HG03060 (cell line): ENCODE measurements around the gene SMARCA5.
"Not testable (repeated sequence)": the region's sequence is repeated elsewhere in the genome, so short reads cannot be mapped to it uniquely, and the experiment has no call there.

Source experiments
- ATAC-seq: cut with Tn5 transposase; IDR thresholded peaks from one replicate; pipeline ENCODE4 v1.9.1; 2021; ENCODE audit warnings: low read depth, moderate number of reproducible peaks; ENCODE audit not compliant: unreplicated experiment

SMARCA5 gene, protein sequence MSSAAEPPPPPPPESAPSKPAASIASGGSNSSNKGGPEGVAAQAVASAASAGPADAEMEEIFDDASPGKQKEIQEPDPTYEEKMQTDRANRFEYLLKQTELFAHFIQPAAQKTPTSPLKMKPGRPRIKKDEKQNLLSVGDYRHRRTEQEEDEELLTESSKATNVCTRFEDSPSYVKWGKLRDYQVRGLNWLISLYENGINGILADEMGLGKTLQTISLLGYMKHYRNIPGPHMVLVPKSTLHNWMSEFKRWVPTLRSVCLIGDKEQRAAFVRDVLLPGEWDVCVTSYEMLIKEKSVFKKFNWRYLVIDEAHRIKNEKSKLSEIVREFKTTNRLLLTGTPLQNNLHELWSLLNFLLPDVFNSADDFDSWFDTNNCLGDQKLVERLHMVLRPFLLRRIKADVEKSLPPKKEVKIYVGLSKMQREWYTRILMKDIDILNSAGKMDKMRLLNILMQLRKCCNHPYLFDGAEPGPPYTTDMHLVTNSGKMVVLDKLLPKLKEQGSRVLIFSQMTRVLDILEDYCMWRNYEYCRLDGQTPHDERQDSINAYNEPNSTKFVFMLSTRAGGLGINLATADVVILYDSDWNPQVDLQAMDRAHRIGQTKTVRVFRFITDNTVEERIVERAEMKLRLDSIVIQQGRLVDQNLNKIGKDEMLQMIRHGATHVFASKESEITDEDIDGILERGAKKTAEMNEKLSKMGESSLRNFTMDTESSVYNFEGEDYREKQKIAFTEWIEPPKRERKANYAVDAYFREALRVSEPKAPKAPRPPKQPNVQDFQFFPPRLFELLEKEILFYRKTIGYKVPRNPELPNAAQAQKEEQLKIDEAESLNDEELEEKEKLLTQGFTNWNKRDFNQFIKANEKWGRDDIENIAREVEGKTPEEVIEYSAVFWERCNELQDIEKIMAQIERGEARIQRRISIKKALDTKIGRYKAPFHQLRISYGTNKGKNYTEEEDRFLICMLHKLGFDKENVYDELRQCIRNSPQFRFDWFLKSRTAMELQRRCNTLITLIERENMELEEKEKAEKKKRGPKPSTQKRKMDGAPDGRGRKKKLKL

GRCh38 chr4:143513314-143514168, at the start of gene SMARCA5:
Gene SMARCA5, plus strand, starts transcription at chr4:143513702. Its CDS starts 223 bp downstream, at chr4:143513925.
- ATAC-seq: peak; percentile 78

DNA sequence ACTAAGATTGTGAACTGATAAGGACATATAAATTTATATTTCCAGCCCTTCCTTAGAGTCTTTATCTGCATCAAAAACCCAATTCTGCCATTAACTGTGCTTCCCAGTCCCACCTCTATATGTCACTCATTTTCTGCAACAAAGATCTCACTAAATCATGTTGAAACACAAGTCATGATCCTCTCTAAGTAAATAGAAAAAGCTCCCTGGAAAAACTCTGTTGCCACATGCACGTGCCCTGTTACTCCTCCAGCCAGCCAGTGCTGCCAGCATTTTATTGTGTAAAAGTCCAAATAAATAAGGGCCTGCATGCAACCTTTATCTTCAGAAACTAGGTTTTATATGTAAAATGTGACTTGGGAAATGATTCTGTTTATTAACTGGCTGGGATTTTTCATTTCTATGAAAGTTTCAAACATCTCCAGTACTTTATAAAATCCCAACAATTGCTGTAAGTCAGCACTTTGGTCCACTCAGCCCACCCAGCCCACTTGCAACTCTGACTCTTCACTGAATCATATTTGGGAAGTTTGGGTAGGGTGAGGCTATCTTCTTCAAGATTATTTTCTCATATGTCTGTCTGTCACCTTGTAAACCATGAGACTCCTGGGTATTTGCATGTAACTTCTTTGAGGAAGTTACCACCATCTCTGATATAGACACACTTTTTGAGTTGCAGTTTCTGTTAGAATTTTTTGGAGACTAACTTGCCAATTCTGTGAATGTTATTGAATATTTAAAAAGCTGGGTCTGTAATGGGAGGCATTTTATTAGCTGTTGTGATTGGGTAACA, 40.0 kb upstream of the SMARCA5 start:
- no peak for ATAC-seq

GRCh38 chr4:143477487-143477886, 36.0 kb upstream of the SMARCA5 start:
- ATAC-seq: no peak

DNA sequence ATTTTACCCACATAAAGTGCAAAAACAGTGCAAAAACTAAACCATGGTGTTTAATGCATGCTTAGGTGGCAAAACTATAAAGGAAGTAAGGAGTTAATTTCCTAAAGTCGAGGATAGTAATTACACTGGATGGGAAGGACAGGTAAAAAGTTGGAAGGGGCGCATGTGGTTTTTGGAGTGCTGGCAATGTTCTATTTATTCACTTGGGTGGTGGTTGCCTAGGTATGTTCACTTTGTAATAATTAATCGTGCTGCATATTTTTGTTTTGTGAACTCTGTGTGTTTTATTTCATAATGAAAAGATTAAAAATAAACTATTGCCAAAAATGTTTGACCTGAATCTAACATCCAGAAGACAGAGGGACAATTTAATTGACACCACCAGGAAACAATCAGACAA, 32.1 kb upstream of the SMARCA5 start:
- no peak for ATAC-seq

DNA sequence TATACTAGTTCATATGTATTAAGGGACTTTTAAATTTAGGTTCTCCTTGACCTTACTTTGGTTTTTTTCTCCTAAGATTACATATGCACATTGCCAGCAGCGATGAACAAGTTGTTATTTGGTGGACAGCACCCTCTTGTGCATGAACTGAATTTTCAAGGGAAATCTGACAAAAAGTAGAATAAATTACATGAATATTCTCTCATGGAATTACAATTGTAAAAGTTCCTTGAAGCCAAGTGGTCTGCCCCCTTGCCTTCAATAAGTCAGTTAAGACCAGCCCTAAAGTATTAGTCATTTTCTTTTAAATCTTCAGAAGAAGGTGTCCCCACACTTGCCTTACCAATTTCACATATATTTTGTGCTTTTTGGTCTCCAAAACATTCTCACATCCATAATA, 30.7 kb upstream of the SMARCA5 start:
- ATAC-seq: peak; percentile 62

- ATAC-seq: no peak
Measured at GRCh38 chr4:143486314-143486713, 27.2 kb upstream of the SMARCA5 start.

GRCh38 chr4:143488687-143489086, 24.8 kb upstream of the SMARCA5 start:
- ATAC-seq: no peak

- ATAC-seq: no peak
Measured at GRCh38 chr4:143489106-143489505, 24.4 kb upstream of the SMARCA5 start.

DNA sequence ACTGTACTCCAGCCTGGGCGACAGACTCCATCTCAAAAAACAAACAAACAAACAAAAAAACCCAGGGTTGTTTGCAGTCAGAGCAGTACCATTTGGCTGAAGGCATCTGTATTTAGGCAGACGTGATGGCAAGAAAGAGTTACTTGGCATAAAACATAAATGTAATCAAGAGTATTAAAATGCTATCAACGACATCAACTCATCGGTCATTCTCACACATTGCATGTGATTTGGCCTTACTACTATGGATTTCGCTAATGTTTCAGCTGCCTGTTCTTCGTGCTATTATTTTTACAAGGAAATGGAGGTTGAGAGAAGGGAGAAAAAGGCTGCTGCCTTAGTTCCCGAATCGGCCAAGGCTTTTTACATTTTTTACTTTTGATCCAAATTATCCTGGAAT, 15.5 kb upstream of the SMARCA5 start:
- ATAC-seq: no peak

DNA sequence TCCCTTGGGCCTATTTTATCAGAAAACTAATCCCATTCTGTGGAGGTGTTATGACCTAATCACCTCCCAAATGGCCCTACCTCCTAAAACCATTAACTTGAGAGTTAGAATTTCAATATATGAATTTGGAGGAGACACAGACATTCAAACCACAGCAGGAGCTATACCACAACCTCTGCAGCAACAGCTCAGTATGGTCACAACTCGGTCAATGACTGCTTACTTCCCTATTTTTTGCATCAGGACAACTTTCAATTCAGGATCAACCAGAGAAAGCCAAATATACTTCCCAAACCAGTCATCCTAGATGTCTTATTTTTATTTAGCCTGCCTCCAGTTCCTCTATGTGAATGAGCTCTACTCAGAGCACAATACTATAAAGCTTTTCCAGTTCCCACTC, 11.3 kb upstream of the SMARCA5 start:
- ATAC-seq: no peak

GRCh38 chr4:143506031-143506430, 7.5 kb upstream of the SMARCA5 start:
- ATAC-seq: no peak

- no peak for ATAC-seq
Measured at GRCh38 chr4:143511906-143512305, 1.6 kb upstream of the SMARCA5 start.

DNA sequence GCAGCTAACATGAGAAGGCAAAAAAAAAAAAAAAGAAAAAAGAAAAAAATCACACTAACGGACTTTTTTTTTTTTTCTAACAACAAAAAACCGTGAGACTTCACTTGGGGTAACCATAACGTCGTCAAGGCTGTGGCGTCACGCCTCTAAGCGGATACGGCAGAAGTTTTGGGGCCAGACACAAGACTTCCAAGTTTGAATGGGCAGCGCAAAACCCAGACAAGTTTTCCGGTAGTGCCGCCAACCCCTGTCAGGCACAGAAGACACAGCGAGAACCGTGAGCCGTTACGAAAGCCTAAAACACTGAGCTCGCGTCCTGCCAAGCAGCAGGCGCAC, 556 bp upstream of the SMARCA5 start:
- peak; percentile 32 for ATAC-seq

DNA sequence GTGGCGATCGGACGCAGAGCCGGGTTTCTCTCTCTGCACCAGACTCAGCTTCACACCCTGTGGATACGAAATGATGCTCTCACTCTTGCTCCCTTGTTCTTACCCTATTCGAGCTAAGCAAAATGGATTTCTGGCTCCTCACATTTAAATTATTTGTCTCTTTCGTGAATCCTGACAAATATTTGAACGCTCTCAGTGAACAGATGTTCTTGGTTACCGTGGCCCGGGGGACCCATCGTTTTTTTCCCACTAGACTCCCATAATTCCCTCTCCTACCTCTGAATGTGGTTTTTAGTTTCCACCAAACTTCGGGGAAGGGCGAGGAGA, 630 bp downstream of the SMARCA5 start:
- no peak for ATAC-seq

- no peak for ATAC-seq
Measured at GRCh38 chr4:143514497-143514896, 995 bp downstream of the SMARCA5 start.

DNA sequence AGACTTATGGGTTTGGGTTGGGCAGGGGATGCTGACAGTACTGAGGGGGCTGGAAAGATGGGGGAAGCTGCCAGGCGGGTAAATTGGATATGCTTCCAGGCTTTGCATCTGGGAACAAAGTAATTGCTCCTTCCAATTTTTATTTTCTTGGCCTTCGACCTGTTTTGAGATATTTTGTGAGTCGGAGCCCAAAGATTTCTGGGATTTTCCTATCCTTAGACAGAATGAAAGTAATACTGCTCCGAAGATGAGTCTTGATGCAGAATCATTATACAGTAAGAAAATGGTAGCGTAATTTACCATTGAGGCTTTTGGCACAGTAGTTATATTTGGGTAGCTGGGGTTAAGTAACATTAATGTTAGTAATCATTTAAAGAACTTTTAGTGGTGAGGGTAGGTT, 1.4 kb downstream of the SMARCA5 start:
- no peak for ATAC-seq

DNA sequence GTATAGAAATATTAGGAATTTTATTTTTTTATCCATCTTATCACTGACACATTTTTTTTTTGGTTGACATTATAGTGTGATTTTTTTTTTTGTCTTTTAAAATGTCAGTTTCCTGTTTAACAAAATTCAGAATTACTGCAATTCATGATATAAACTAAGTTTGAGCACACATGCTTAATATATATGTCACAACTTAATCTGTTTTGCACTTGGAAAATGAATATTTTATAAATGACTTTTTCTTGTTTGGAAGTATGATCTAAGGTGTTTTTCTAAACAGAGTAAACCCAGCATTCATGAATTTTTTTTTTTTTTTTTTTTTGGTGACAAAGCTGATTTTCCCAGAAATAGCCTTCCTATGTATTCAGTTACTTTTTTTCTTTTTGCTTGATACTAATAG, 2.4 kb downstream of the SMARCA5 start:
- no peak for ATAC-seq

GRCh38 chr4:143517764-143518163, 4.3 kb downstream of the SMARCA5 start:
- ATAC-seq: no peak

DNA sequence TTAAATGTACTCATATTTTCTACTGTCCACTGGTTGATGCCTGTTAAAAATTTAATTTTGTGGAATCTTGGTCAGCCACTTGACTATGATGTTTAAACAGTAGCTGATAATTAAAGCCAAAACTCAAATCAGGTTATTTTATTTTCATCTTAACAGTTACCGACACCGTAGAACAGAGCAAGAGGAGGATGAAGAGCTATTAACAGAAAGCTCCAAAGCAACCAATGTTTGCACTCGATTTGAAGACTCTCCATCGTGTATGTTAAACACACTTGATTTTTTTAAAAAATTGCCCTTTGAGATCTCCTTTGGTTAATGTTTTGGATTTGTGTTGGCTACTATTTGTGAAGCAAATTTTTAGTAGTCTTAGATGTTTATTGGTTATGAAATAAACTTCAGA, 10.7 kb downstream of the SMARCA5 start:
- no peak for ATAC-seq

DNA sequence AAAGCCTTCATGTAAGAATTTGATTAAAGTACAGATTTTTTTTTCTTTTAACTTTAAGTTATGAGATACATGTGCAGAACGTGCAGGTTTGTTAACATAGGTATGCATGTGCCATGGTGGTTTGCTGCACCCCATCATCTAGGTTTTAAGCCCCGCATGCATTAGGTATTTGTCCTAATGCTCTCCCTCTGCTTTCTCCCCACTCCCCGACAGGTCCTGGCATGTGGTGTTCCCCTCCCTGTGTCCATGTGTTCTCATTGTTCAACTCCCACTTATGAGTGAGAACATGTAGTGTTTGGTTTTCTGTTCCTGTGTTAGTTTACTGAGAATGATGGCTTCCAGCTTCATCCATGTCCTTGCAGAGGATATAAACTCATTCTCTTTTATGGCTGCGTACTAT, 14.5 kb downstream of the SMARCA5 start:
- ATAC-seq: not testable (repeated sequence)
